ENCODE measurements around the gene ULK4.

DNA sequence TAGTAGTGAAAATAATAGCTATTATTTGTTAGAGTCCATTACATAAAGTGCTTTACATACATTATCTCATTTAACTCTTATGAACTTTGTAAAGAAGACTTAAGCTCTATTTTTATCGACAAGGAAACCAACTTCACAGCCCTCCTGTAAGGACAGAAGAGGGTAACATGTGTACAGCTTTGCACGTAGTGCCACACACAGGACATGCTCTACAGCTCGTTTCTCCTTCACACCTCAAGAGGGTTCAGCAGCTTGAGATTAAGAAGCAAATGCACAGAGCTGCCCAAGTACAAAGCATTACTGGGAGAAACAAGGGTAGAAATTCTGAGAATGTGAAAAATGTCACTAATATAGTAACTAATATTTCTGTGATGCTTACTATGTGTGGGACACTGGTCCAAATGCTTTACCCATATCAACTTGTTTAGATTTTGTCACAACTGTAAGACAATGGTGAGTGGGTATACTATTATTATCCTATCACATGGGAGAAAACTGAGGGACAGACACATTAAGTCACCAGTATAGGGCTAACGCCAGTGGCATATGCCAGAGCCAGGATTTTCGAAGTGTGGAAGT is 434.8 kb downstream of the ULK4 start:
- no peak for TF ChIP-seq CTCF (IDR thresholded peaks at IDR 0.05)
- no peak for TF ChIP-seq POLR2A (IDR thresholded peaks at IDR 0.05)

All from tibial nerve (tissue), 3 donors.